ENCODE measurements around the gene UMODL1.

The UMODL1 gene

DNA sequence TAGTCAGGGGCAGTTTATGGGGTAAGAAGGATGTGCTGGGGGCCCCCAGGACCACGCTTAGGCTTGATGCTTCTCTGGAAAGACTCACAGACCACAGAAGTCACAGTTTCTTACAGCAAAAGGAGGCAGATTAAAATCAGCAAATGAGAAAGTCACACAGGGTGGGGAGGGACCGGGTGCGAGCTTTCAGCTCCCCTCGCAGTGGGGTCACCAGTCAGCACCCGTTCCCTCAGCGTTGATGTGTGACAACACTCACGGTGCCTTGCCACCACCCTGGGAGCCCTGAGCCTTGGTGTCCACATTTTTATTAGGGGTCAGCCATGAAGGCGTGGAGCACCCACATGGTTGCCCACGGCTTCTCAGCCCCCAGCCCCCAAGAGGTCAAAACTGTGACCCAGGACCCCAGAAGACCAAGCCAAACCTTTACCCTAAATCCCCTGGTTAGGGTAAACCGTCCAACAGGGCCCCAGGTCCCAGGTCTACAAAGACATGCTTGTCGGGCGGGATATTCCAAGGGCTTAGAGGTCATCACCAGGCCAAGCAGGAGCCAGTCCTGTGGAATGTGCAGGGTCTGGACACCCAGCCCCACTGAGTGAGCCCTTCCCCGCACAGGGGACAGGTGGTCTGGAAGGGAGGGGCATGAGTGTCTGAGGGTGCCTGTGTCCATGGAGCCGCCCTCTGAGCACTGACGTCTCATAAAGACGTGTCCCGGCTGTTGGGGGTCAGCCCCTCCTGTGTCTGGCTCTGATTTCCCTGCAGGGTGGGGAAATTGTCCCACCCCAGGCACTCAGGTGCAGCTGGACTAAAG lies 83.3 kb downstream of the UMODL1 start:
- H3K27ac Mint-ChIP-seq (ENCODE audit: low read depth): no peak overlapping the region
- no peaks in the 10 kb centered on the region for H3K27me3 Mint-ChIP-seq
- no peaks in the 10 kb centered on the region for H3K9me3 Mint-ChIP-seq
- ATAC-seq (replicated peaks; ENCODE audit: extremely low read depth, poor library complexity, severe bottlenecking) (no peak), DNase-seq (ENCODE audit: low spot score in 2 of 2) (no peak)
- no peak overlapping the region for H3K4me3 Mint-ChIP-seq
- peaks cover 7% of the 10 kb centered on the region for H3K4me1 Mint-ChIP-seq
- H3K36me3 Mint-ChIP-seq (ENCODE audit: insufficient read depth): no peaks in the 10 kb centered on the region

DNA sequence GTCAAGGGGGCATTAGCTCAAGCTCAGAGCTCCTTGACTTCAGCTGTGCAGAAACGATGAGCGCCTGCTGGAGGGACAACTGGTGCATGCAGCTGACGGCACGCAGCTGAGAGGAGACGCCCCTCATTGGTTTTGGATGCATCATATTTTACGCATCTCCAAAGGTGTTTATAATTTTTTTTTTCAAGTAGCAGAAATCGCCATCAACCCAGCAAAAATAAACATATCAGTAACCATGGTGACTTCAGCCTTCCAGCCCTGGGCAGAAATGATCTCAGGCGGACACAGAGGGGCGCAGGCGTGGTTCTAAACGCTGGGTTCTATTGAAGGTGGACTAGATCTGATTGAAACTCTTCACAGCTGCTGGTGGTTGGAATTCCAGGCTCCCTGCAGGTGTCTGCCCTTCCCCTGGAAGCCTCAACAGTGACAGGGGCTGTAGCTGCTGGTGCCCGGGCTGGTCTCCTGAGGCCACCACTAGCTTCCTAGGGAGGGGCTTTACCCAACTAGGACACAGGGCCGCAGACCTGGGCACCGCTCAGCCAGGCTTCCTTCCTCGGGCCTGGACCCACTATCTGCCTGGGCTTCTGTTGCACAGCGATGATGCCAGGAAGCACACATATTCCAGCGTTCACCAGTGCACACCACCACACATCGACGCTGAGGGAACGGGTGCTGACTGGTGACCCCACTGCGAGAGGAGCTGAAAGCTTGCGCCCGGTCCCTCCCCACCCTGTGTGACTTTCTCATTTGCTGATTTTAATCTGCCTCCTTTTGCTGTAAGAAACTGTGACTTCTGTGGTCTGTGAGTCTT lies 84.1 kb downstream of the UMODL1 start:
- DNase-seq (ENCODE audit: low spot score in 2 of 2) (no peak), ATAC-seq (replicated peaks; ENCODE audit: extremely low read depth, poor library complexity, severe bottlenecking) (no peak)
- Mint-ChIP-seq H3K9me3 (no peaks in the 10 kb centered on the region), H3K36me3 (ENCODE audit: insufficient read depth) (no peaks in the 10 kb centered on the region), H3K27ac (ENCODE audit: low read depth) (no peak overlapping the region), H3K27me3 (no peaks in the 10 kb centered on the region), H3K4me3 (no peak overlapping the region), H3K4me1 (peaks cover 8% of the 10 kb centered on the region)

GRCh38 chr21:42156690-42157605 lies 85.8 kb downstream of the UMODL1 start:
- Mint-ChIP-seq H3K4me3 (no peak overlapping the region), H3K27ac (ENCODE audit: low read depth) (no peak overlapping the region), H3K36me3 (ENCODE audit: insufficient read depth) (no peaks in the 10 kb centered on the region), H3K27me3 (no peaks in the 10 kb centered on the region), H3K9me3 (no peaks in the 10 kb centered on the region), H3K4me1 (peaks cover 15% of the 10 kb centered on the region)
- ATAC-seq (replicated peaks; ENCODE audit: extremely low read depth, poor library complexity, severe bottlenecking) (no peak), DNase-seq (ENCODE audit: low spot score in 2 of 2) (no peak)

DNA sequence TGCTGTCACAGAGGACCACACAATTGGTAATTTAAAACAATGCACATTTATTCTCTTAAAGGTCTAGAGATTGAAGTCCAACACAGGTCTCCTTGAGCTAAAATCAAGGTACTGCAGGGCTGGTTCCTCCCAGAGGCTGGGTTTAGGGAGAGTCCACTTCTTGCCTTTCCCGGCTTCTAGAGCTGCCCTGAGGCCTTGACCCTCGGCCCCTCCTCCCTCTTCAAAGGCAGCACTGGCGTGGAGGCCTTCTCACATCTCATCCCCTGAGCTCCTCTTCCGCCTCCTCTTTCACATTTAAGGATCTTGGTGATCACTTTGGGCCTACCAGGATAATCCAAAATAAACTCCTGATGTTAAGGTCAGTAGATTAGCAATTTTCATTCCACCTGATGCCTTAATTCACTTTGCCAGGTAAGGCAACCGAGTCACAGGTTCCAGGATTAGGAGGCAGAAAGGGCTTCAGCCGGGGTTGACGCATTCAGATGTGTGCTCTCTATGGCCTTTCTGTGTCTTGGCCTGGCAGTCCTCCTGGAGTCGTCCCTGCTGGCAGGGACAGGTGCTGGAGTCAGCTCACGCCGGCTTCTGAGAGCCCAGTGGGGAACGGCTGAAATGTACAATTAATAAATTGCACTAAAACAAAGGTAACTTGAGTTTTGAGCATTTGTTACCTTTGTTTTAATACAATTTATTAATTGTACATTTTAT lies 86.6 kb downstream of the UMODL1 start:
- no peak for DNase-seq (ENCODE audit: low spot score in 2 of 2)
- peaks cover 15% of the 10 kb centered on the region for H3K4me1 Mint-ChIP-seq
- no peaks in the 10 kb centered on the region for H3K27me3 Mint-ChIP-seq
- no peak overlapping the region for H3K4me3 Mint-ChIP-seq
- peaks cover 2% of the 10 kb centered on the region for H3K36me3 Mint-ChIP-seq (ENCODE audit: insufficient read depth)
- no peak for ATAC-seq (replicated peaks; ENCODE audit: extremely low read depth, poor library complexity, severe bottlenecking)
- no peak overlapping the region for H3K27ac Mint-ChIP-seq (ENCODE audit: low read depth)
- H3K9me3 Mint-ChIP-seq: no peaks in the 10 kb centered on the region

GRCh38 chr21:42158846-42159245 lies 87.7 kb downstream of the UMODL1 start:
- Mint-ChIP-seq H3K36me3 (ENCODE audit: insufficient read depth) (peaks cover 2% of the 10 kb centered on the region), H3K9me3 (no peaks in the 10 kb centered on the region), H3K27ac (ENCODE audit: low read depth) (no peak overlapping the region), H3K4me3 (no peak overlapping the region), H3K4me1 (peaks cover 15% of the 10 kb centered on the region), H3K27me3 (no peaks in the 10 kb centered on the region)
- DNase-seq (ENCODE audit: low spot score in 2 of 2) (no peak), ATAC-seq (replicated peaks; ENCODE audit: extremely low read depth, poor library complexity, severe bottlenecking) (no peak)

GRCh38 chr21:42159560-42160110 lies 88.5 kb downstream of the UMODL1 start:
- Mint-ChIP-seq H3K4me3 (no peak overlapping the region), H3K27ac (ENCODE audit: low read depth) (peak overlapping the region; percentile 9), H3K36me3 (ENCODE audit: insufficient read depth) (peaks cover 2% of the 10 kb centered on the region), H3K27me3 (no peaks in the 10 kb centered on the region), H3K4me1 (peaks cover 19% of the 10 kb centered on the region), H3K9me3 (no peaks in the 10 kb centered on the region)
- no peak for ATAC-seq (replicated peaks; ENCODE audit: extremely low read depth, poor library complexity, severe bottlenecking)
- DNase-seq (ENCODE audit: low spot score in 2 of 2): no peak

DNA sequence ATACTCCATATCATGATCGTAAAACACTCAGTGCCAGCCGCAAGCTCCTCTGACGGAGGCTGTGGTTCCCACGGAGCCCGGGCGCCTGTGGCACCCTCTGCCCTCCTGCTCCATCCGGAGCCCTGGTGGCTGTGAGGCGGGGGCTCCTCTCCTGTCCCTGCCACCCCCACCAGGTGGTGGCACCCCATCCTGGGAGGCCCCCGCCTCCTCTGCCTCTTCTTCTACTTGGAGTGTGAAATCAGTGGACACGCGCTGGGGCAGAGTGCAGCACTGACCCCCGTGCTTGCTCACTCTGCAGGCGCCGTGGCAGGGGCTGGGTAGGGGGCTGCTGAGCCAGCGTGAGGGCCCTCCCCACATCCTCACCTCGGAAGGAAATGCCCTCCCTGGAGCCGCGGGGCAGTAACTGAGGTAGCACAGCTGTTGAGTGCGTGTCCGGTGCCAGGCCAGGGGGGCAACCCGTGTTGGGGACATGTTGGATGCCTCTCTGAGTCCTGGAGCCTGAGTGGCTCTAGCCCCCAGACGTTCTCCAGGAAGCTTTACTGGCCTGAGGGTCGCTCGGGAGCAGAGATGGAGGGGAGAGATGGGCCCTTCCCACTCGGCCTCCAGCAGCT lies 89.1 kb downstream of the UMODL1 start:
- no peaks in the 10 kb centered on the region for H3K9me3 Mint-ChIP-seq
- no peak overlapping the region for H3K27ac Mint-ChIP-seq (ENCODE audit: low read depth)
- no peak for ATAC-seq (replicated peaks; ENCODE audit: extremely low read depth, poor library complexity, severe bottlenecking)
- no peaks in the 10 kb centered on the region for H3K27me3 Mint-ChIP-seq
- peaks cover 2% of the 10 kb centered on the region for H3K36me3 Mint-ChIP-seq (ENCODE audit: insufficient read depth)
- DNase-seq (ENCODE audit: low spot score in 2 of 2): no peak
- H3K4me1 Mint-ChIP-seq: peaks cover 20% of the 10 kb centered on the region
- H3K4me3 Mint-ChIP-seq: no peak overlapping the region

- Mint-ChIP-seq H3K36me3 (ENCODE audit: insufficient read depth) (peaks cover 2% of the 10 kb centered on the region), H3K27ac (ENCODE audit: low read depth) (no peak overlapping the region), H3K4me1 (peaks cover 20% of the 10 kb centered on the region), H3K9me3 (no peaks in the 10 kb centered on the region), H3K27me3 (no peaks in the 10 kb centered on the region), H3K4me3 (no peak overlapping the region)
- DNase-seq (ENCODE audit: low spot score in 2 of 2) (no peak), ATAC-seq (replicated peaks; ENCODE audit: extremely low read depth, poor library complexity, severe bottlenecking) (no peak)
Measured at GRCh38 chr21:42160765-42161164, 89.6 kb downstream of the UMODL1 start.

DNA sequence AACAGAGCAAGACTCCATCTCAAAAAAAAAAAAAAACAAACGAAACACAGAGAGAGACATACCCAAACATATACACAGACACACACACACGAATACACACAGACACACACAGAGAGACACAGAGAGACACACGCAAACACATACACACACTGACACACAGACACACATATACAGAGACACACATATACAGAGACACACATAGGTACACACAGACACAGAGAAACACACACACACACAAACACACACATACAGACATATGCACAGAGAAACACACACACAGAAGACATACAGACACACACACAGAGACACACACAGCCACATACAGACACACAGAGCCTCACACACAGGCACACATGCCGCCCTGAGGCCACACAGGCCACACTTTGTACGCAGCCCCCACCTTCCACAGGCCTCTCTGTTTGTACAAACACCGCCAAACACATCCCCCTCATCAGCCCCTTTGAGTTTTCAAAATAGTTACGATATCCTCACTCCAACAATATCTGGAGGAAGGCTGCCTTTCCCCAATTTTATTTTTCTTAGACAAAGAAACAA lies 90.4 kb downstream of the UMODL1 start:
- no peaks in the 10 kb centered on the region for H3K27me3 Mint-ChIP-seq
- H3K27ac Mint-ChIP-seq (ENCODE audit: low read depth): no peak overlapping the region
- H3K9me3 Mint-ChIP-seq: no peaks in the 10 kb centered on the region
- DNase-seq (ENCODE audit: low spot score in 2 of 2) (no peak), ATAC-seq (replicated peaks; ENCODE audit: extremely low read depth, poor library complexity, severe bottlenecking) (no peak)
- peaks cover 20% of the 10 kb centered on the region for H3K4me1 Mint-ChIP-seq
- H3K36me3 Mint-ChIP-seq (ENCODE audit: insufficient read depth): peaks cover 2% of the 10 kb centered on the region
- no peak overlapping the region for H3K4me3 Mint-ChIP-seq

DNA sequence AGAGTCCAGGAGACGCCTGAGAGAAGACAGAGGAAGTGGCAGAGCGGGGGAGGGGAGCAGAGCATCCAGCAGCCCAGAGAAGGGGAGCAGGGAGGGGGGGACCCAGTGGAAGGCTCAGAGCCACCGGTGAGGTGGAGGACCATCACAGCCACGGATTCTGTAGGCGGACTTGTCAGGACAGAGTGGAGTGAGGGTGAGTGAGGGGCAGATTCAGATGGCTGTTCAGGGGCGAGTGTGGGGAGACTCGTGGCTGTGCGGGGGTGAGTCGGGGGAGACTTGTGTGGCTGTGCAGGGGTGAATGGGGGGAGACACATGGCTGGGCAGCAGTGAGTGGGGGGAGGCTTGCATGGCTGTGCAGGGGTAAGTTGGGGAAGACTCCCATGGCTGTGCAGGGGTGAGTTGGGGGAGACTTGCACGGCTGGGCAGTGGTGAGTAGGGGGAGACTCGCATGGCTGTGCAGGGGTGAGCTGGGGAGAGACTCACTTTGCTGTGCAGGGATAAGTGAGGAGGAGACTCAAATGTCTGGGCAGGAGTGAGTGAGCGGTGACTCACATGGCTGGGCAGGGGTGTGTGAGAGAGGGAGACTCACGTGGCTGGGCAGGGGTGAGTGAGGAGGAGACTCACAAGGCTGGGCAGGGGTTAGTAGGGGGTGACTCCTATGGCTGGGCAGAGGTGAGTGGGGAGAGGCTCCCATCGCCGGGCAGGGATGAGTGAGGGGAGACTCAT lies 91.0 kb downstream of the UMODL1 start:
- H3K27ac Mint-ChIP-seq (ENCODE audit: low read depth): no peak overlapping the region
- H3K36me3 Mint-ChIP-seq (ENCODE audit: insufficient read depth): peaks cover 2% of the 10 kb centered on the region
- no peaks in the 10 kb centered on the region for H3K9me3 Mint-ChIP-seq
- no peak for ATAC-seq (replicated peaks; ENCODE audit: extremely low read depth, poor library complexity, severe bottlenecking)
- DNase-seq (ENCODE audit: low spot score in 2 of 2): no peak
- H3K4me1 Mint-ChIP-seq: peaks cover 20% of the 10 kb centered on the region
- no peak overlapping the region for H3K4me3 Mint-ChIP-seq
- no peaks in the 10 kb centered on the region for H3K27me3 Mint-ChIP-seq
